Effector memory CD4-positive, alpha-beta T cell (primary cell): Measurements from ENCODE around the gene UBAC1.

ENCODE experiments used
- DNase-seq, 3 donors: peaks; one replicate each; pipeline ENCODE4 v3.0.0-alpha.2; 2020
- H3K27ac ChIP-seq: 2 replicates; pipeline ENCODE4 v1.7.0; 2013; ENCODE audit warnings: mild to moderate bottlenecking, low read length, moderate library complexity; ENCODE audit not compliant: insufficient read depth, poor library complexity, severe bottlenecking
- H3K27me3 ChIP-seq: replicated peaks from 2 replicates; pipeline ENCODE4 v1.7.0; 2013; ENCODE audit warnings: mild to moderate bottlenecking, low read length; ENCODE audit not compliant: insufficient read depth, control insufficient read depth, poor library complexity, severe bottlenecking
- H3K36me3 ChIP-seq: 2 replicates; pipeline ENCODE4 v1.7.0; 2013; ENCODE audit warnings: mild to moderate bottlenecking, low read length, moderate library complexity; ENCODE audit not compliant: control insufficient read depth, insufficient read depth
- H3K4me1 ChIP-seq: 2 replicates; pipeline ENCODE4 v1.7.0; 2013; ENCODE audit warnings: low read length, mild to moderate bottlenecking; ENCODE audit not compliant: control insufficient read depth, insufficient read depth, poor library complexity, severe bottlenecking
- H3K4me3 ChIP-seq: 2 replicates; pipeline ENCODE4 v1.7.0; 2013; ENCODE audit warnings: low read length, low read depth, mild to moderate bottlenecking; ENCODE audit not compliant: insufficient read depth, poor library complexity, severe bottlenecking
- H3K9me3 ChIP-seq: 2 replicates; pipeline ENCODE4 v1.7.0; 2013; ENCODE audit warnings: mild to moderate bottlenecking, low read length, moderate library complexity; ENCODE audit not compliant: control insufficient read depth

Gene UBAC1

GRCh38 chr9:136004219-136004618 lies 43.0 kb upstream of the UBAC1 start:
- no peaks in the 10 kb centered on the region for H3K36me3 ChIP-seq
- no peaks in the 10 kb centered on the region for H3K9me3 ChIP-seq
- no peaks in the 10 kb centered on the region for H3K27me3 ChIP-seq
- H3K4me1 ChIP-seq: no peaks in the 10 kb centered on the region
- no peak overlapping the region for H3K4me3 ChIP-seq
- no peak for DNase-seq
- H3K27ac ChIP-seq: no peak overlapping the region

GRCh38 chr9:136003411-136004218 lies 42.4 kb upstream of the UBAC1 start:
- H3K9me3 ChIP-seq: no peaks in the 10 kb centered on the region
- no peak overlapping the region for H3K27ac ChIP-seq
- H3K36me3 ChIP-seq: no peaks in the 10 kb centered on the region
- no peak for DNase-seq
- no peaks in the 10 kb centered on the region for H3K27me3 ChIP-seq
- no peak overlapping the region for H3K4me3 ChIP-seq
- H3K4me1 ChIP-seq: no peaks in the 10 kb centered on the region

- DNase-seq: no peak
- no peak overlapping the region for H3K27ac ChIP-seq
- no peak overlapping the region for H3K4me3 ChIP-seq
- H3K27me3 ChIP-seq: no peaks in the 10 kb centered on the region
- no peaks in the 10 kb centered on the region for H3K4me1 ChIP-seq
- H3K36me3 ChIP-seq: no peaks in the 10 kb centered on the region
- H3K9me3 ChIP-seq: no peaks in the 10 kb centered on the region
Observed at GRCh38 chr9:136002881-136003280, 41.7 kb upstream of the UBAC1 start.

GRCh38 chr9:136002215-136002614 lies 41.0 kb upstream of the UBAC1 start:
- Histone ChIP-seq H3K4me1 (no peaks in the 10 kb centered on the region), H3K27me3 (no peaks in the 10 kb centered on the region), H3K36me3 (no peaks in the 10 kb centered on the region), H3K9me3 (no peaks in the 10 kb centered on the region), H3K4me3 (no peak overlapping the region), H3K27ac (no peak overlapping the region)
- no peak for DNase-seq

GRCh38 chr9:136001231-136001630 lies 40.1 kb upstream of the UBAC1 start:
- Histone ChIP-seq H3K36me3 (no peaks in the 10 kb centered on the region), H3K9me3 (no peaks in the 10 kb centered on the region), H3K4me1 (no peaks in the 10 kb centered on the region), H3K27me3 (no peaks in the 10 kb centered on the region), H3K4me3 (no peak overlapping the region), H3K27ac (no peak overlapping the region)
- DNase-seq: no peak

GRCh38 chr9:135998410-135999071 lies 37.4 kb upstream of the UBAC1 start:
- H3K36me3 ChIP-seq: no peaks in the 10 kb centered on the region
- no peaks in the 10 kb centered on the region for H3K27me3 ChIP-seq
- H3K9me3 ChIP-seq: no peaks in the 10 kb centered on the region
- no peak overlapping the region for H3K27ac ChIP-seq
- H3K4me1 ChIP-seq: no peaks in the 10 kb centered on the region
- DNase-seq: no peak
- no peak overlapping the region for H3K4me3 ChIP-seq

- Histone ChIP-seq H3K27ac (no peak overlapping the region), H3K4me3 (no peak overlapping the region), H3K27me3 (no peaks in the 10 kb centered on the region), H3K36me3 (no peaks in the 10 kb centered on the region), H3K4me1 (peaks cover under 1% of the 10 kb centered on the region), H3K9me3 (no peaks in the 10 kb centered on the region)
- DNase-seq: no peak
Observed at GRCh38 chr9:135998016-135998380, 36.8 kb upstream of the UBAC1 start.

GRCh38 chr9:135997090-135998015 lies 36.2 kb upstream of the UBAC1 start:
- no peaks in the 10 kb centered on the region for H3K9me3 ChIP-seq
- H3K36me3 ChIP-seq: no peaks in the 10 kb centered on the region
- H3K4me1 ChIP-seq: peaks cover 7% of the 10 kb centered on the region
- no peak overlapping the region for H3K27ac ChIP-seq
- DNase-seq: no peak
- H3K4me3 ChIP-seq: no peak overlapping the region
- no peaks in the 10 kb centered on the region for H3K27me3 ChIP-seq

- H3K27ac ChIP-seq: no peak overlapping the region
- no peak for DNase-seq
- no peaks in the 10 kb centered on the region for H3K36me3 ChIP-seq
- no peaks in the 10 kb centered on the region for H3K27me3 ChIP-seq
- peaks cover 15% of the 10 kb centered on the region for H3K4me1 ChIP-seq
- H3K4me3 ChIP-seq: no peak overlapping the region
- H3K9me3 ChIP-seq: no peaks in the 10 kb centered on the region
Observed at GRCh38 chr9:135995816-135996215, 34.6 kb upstream of the UBAC1 start.
